Measurements from ENCODE around the gene ANKRD18B.
A peak's percentile ranks its signal among the peaks of the same experiment; 100 is the strongest.
"Not testable (repeated sequence)": the region's sequence is repeated elsewhere in the genome, so short reads cannot be mapped to it uniquely, and the experiment has no call there.

Gene ANKRD18B

GRCh38 chr9:33535541-33535940 lies 11.5 kb downstream of the ANKRD18B start:
- no peak for DNase-seq

- DNase-seq: not testable (repeated sequence)
These were observed 19.4 kb downstream of the ANKRD18B start for GRCh38 chr9:33543463-33543862.

DNA sequence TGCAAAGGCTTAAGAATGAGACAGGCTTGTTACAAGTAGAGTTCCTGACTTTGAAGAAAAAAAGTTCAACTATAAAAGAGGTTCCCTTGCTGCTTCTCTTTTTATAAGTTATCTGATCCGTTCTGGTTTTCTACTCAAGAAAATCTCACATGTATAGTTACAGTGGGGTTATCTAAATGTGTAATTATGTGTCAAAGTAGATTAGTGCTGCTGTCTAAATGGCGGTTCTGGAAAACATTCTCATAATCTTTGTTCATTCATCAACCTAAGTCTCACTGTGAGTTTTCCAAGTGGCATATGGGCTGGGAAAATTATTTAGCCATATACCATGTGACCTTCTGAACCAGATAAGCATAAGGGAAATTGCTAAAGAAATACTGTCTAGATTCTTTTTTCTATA lies 21.7 kb downstream of the ANKRD18B start:
- DNase-seq: not testable (repeated sequence)

DNA sequence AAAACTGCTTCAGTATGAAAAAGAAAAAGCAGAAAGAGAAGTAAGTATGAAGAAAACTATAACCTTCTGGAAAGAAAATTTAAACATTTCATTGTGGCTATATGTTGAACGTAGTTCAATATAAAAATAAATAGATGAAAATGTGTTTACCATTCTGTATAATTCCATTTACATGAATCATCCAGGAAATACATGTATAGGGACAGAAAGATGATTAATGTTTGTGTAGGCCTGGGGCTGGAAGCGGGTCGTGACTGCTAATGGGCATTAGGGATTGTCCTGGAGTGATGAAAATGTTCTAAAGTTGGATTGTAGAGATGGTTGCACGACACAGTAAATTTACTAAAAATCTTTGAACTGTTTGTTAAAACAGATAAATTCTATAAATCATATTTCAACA lies 24.8 kb downstream of the ANKRD18B start:
- DNase-seq: not testable (repeated sequence)

GRCh38 chr9:33549418-33549817 lies 25.4 kb downstream of the ANKRD18B start:
- not testable (repeated sequence) for DNase-seq

DNA sequence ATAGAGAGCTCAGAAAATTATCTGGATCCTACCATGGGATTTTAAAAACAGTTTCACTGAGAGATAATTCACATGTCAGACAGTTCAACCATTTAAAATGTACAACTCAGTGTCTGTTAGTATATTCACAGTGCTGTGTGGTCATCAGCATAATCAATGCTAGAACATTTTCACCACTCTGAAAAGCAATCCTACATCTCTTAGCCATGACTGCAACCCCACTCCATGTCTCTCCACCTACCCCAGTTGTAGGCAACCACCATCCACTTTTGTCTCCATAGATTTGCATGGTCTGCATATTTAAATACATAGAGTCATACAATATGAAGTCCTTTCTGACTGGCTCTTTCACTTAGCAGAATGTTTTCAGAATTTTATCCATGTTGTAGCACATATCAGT lies 27.1 kb downstream of the ANKRD18B start:
- not testable (repeated sequence) for DNase-seq

GRCh38 chr9:33552315-33552725 lies 28.3 kb downstream of the ANKRD18B start:
- DNase-seq: not testable (repeated sequence)

DNA sequence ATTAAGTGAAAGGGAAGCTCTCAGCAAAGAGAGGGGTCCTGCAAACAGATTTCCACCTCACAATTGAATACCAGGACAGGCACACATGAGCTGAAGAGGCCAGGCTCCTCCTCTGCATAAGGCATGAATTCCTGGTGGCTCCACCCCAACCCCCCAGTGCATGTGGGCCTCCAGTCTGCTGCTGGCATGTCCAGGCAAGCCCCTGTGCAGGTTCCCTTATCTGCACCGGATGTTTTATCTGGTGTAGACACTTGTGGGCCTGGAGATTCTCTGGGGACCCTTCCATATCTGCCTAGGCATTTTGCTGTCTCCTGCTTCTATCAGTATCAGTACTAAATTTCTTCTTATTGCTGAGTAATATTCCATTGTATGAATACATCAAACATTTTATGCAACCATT lies 36.2 kb downstream of the ANKRD18B start:
- DNase-seq: peak; percentile 61

DNA sequence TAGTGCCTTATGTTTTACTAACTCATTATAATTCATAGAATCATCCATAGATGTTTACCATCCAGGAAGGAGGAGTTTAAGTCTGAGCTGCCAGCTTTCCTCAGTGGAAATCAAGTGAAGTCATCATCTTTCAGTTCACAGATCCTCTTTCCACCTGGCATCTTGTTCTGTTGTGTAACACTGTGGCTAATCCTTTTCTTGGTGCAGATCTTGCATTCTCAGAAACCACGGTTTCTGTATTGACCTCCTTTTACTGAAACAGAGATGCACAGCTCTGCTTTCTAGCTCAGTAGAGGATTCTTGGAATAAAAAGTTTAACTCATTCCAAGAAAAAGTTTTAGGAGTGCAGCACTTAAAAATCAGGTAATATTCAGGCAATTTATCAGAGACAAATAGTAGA lies 38.1 kb downstream of the ANKRD18B start:
- DNase-seq: not testable (repeated sequence)

DNA sequence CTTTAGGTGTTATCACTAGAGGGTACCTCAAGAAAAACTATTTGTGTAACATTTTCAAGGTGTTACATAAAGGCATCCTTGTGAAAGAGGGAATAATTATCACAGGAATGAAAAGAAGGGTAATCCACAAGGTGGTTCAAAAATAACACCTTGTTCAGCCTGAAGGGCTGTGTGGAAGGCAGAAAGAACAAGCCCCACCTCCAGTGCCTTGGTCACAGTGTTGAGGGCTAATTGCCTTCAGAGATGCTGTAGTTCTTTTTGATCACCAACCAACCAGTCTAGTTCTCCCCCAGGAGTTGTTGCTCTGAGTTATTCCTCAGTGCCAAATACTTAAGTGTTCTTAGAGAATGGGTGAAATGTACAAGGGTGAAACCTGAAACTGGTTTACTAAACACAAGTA lies 43.7 kb downstream of the ANKRD18B start:
- DNase-seq: not testable (repeated sequence)

DNA sequence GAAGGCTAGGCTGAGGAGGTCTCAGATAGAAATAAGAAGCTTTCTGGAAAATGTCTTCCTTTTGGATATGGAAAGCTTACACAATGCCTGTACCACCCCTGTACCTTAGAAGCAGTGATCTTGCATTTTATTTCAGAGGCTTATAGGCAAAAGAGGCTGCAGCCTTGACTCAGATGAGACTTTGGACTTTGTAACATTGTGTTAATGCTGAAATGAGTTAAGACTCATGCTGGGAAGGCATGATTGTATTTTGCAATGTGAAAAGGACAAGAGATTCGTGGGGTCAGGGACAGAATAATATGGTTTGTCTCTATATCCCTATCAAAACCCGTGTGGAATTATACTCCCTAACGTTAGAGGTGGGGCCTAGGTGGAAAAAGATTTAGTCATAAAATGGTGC lies 53.7 kb downstream of the ANKRD18B start:
- not testable (repeated sequence) for DNase-seq

DNA sequence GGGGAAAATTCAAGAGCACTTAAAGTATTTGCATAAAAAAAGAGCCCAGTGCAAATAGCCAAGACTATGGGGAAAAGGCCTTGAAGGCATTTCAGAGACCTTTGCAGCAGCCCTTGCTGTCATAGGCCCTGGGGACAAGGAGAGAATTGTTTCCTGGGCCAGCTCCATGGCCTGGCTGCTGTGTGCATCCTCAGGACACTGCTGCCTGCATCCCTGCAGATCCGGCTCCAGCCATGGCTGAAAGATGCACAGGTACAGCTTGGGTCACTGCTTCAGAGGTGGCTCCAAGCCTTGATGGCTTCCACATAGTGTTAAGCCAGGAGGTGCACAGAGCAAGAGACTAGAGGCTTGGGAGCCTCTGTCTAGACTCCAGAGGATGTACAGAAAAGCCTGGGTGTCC lies 55.9 kb downstream of the ANKRD18B start:
- not testable (repeated sequence) for DNase-seq

GRCh38 chr9:33582686-33583085 lies 58.6 kb downstream of the ANKRD18B start:
- DNase-seq: not testable (repeated sequence)

DNA sequence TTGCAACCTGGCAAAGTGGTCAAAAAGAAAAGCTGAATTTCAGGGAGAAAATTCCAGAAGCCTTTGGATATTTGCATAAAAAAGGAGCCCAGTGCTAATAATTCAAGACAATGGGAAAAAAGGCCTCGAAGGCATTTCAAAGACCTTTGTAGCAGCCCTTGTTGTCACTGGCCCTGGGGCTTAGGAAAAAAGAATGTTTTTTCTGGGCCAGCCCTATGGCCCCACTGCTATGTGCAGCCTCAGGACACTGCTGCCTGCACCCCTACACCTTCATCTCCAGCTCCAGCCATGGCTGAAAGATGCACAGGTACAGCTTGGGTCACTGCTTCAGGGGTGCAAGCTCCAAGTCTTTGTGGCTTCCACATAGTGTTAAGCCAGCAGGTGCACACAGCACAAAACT lies 62.1 kb downstream of the ANKRD18B start:
- DNase-seq: not testable (repeated sequence)

DNA sequence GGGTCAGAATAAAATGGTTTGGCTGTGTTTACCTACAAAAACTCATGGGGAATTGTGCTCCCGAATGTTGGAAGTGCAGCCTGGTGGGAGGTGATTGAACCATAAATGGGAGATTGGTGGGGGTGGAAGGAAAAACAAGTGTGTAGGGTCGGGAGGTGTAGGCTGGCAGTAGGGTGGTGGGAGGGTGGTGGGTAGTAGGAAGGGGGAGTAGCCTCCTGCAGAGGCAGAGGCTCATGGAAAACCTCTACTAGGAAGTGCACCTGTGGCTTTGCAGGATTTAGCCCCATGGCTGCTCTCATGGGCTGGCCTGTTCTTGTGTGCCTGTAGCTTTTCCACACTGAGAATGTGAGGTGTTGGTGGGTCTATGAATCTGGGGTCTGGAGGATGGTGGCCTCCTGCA lies 63.7 kb downstream of the ANKRD18B start:
- not testable (repeated sequence) for DNase-seq

GRCh38 chr9:33588876-33589275 lies 64.8 kb downstream of the ANKRD18B start:
- not testable (repeated sequence) for DNase-seq

DNA sequence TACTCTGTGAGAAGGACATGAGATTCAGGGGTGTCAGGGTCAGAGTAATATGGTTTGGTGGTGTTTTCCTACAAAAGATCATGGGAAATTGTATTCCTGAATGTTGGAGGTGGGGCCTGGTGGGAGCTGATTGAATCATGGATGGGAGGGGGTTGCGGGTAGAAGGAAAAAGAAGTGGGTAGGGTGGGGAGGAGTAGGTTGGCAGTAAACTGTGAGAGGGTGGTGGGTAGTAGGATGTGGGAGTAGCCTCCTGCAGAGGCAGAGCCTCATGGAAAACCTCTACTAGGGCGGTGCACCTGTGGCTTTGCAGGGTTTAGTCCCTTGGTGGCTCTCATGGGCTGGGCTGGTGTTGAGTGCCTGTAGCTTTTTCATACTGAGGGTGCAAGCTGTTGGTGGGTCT lies 66.8 kb downstream of the ANKRD18B start:
- not testable (repeated sequence) for DNase-seq

DNA sequence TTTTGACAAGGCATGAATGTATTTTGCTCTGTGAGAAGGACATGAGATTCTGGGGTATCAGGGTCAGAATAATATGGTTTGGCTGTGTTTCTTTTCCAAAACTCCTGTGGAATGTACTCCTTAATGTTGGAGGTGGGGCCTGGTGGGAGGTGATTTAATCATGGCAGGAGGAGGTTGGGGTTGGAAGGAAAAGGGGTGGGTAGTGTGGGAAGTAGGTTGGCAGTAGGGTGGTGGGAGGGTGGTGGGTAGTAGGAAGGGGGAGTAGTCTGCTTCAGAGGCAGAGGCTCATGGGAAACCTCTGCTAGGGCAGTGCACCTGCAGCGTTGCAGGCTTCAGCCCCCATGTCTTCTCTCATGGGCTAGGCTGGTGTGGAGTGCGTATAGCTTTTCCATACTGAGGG lies 72.9 kb downstream of the ANKRD18B start:
- not testable (repeated sequence) for DNase-seq

- not testable (repeated sequence) for DNase-seq
These were observed 73.3 kb downstream of the ANKRD18B start for GRCh38 chr9:33597386-33597785.

- DNase-seq: not testable (repeated sequence)
These were observed 74.8 kb downstream of the ANKRD18B start for GRCh38 chr9:33598796-33599379.

GRCh38 chr9:33600911-33601310 lies 76.9 kb downstream of the ANKRD18B start:
- not testable (repeated sequence) for DNase-seq

- DNase-seq: not testable (repeated sequence)
These were observed 80.2 kb downstream of the ANKRD18B start for GRCh38 chr9:33604249-33604648.

DNA sequence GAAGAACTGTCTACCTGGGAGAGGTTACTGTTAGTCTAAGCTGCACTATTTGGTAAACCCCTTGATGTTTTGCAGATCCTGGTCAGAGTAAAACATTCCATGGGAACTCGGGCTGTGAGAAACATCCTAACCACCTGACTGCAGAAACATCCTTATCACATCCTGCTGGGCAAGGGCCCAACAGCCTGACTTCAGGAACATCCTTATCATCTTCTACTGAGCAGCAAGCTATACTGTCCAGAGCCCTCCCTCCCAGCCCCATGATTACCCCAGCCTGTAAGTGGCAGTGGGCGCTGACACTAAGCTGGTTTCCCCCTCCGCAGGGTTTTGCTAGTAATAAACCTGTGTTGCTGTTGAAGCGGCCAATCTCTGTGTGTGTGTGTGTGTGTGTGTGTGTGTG lies 80.9 kb downstream of the ANKRD18B start:
- DNase-seq: not testable (repeated sequence)

DNA sequence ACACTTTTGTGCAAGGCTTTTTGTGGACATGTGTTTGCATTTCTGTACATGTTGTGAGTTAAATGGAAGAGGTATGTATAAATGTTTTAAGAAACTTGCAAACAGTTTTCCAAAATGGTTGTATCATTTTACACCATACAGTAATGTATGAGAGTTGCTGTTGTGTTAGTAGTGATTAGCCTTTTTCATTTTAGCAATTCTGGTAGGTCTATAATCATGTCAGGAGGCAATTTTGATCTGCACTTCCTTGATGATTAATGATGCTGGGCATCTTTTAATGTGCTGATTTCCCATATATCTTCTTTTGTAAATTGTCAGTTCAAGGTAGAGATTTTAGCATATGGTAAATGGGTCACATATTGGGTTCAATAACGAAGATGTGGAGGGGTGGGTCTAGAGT lies 87.3 kb downstream of the ANKRD18B start:
- DNase-seq: no peak

DNA sequence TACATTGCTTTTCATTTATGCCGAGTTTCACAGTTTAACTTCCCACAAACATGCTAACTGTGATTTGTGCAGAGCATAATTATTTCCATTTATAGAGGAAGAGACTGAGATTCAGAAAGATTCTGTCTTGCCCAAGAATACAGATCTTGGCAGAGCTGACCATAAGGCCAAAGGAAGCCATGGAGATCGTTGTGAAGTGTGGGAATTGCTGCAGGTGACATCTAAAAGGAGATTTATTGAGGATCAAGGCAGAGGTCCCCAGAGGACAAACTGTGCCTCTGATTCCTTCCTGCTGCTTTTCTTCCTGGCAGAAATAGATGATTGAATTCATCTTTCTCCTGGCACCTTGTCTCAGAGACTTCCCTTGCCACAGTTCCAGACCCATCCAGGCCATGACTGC lies 88.4 kb downstream of the ANKRD18B start:
- DNase-seq: not testable (repeated sequence)
